ENCODE data around the gene SPIB.

DNA sequence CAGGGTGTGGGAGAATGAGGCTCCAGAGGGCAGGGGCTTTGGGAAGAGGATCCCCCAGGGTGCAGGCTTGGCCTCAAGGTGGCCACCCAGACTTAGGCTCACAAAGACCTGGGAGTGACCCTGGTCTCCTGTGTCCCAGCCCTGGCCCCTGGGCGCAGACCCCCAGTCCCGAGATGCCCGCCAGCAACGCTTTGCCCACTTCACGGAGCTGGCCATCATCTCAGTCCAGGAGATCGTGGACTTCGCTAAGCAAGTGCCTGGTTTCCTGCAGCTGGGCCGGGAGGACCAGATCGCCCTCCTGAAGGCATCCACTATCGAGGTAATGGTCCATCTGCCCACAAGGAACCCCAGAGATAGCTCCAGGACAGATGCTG is 39.9 kb upstream of the SPIB start:
- TF ChIP-seq EZH2phosphoT487 (IDR thresholded peaks at IDR 0.05; ENCODE audit: borderline replicate concordance, low read length) = no peak
- TF ChIP-seq, protein P1, sequence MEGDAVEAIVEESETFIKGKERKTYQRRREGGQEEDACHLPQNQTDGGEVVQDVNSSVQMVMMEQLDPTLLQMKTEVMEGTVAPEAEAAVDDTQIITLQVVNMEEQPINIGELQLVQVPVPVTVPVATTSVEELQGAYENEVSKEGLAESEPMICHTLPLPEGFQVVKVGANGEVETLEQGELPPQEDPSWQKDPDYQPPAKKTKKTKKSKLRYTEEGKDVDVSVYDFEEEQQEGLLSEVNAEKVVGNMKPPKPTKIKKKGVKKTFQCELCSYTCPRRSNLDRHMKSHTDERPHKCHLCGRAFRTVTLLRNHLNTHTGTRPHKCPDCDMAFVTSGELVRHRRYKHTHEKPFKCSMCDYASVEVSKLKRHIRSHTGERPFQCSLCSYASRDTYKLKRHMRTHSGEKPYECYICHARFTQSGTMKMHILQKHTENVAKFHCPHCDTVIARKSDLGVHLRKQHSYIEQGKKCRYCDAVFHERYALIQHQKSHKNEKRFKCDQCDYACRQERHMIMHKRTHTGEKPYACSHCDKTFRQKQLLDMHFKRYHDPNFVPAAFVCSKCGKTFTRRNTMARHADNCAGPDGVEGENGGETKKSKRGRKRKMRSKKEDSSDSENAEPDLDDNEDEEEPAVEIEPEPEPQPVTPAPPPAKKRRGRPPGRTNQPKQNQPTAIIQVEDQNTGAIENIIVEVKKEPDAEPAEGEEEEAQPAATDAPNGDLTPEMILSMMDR (IDR thresholded peaks at IDR 0.05; ENCODE audit: low read depth, low read length, poor library complexity, severe bottlenecking) = no peak
